AG04450 (cell line): ENCODE results near the gene KIF17. TPM values are rescaled to one million over a fixed set of nuclear protein-coding genes. Genes with fewer than 3 reads are reported as not detected.

Experiments
- CTCF ChIA-PET: fragments of 300-600, 350-600 bp; formaldehyde crosslinking; extraction: SDS; loops from one replicate; lab custom pipeline; 2022; ENCODE audit warnings: antibody characterized with exemption, inconsistent platforms; lab: Charles Lee
- POLR2A ChIA-PET: fragments of 350-600 bp; formaldehyde crosslinking; extraction: SDS; loops from one replicate; lab custom pipeline; 2021; ENCODE audit warnings: antibody characterized with exemption, inconsistent platforms; lab: Yijun Ruan, JAX
- DNase-seq: peaks from one replicate; pipeline ENCODE4 v3.0.0-alpha.2; 2011; ENCODE audit warnings: low read depth, low spot score
- H3K27ac ChIP-seq: one replicate; pipeline ENCODE4 v1.5.1; 2012; ENCODE audit warnings: low read depth, low read length, control low read depth
- H3K27me3 ChIP-seq: one replicate; pipeline ENCODE4 v1.6.0; 2012; ENCODE audit warnings: low read length; ENCODE audit not compliant: control insufficient read depth, insufficient read depth
- H3K4me3 ChIP-seq: 2 replicates; pipeline ENCODE4 v1.5.1; 2011; ENCODE audit warnings: mild to moderate bottlenecking, low read depth, low read length, control low read depth
- H3K9me3 ChIP-seq: 2 replicates; pipeline ENCODE4 v1.5.1; 2012; ENCODE audit warnings: low read length; ENCODE audit not compliant: control insufficient read depth, insufficient read depth
- CTCF ChIP-seq: IDR thresholded peaks from 2 replicates; pipeline ENCODE4 v1.5.1; 2011; ENCODE audit warnings: low read depth, low read length, control low read depth, inconsistent platforms
- polyA plus RNA-seq: library from polyadenylated mRNA; depleted of rRNA; stranded (reverse); fragments of >200 nt; gene quantifications from 2 replicates; pipeline ENCODE4 v1.2.3, GENCODE V29; 2011

The KIF17 gene
- polyA plus RNA-seq, 1 experiment = 2.8 TPM

GRCh38 chr1:20634065-20634593, 83.7 kb downstream of the KIF17 start:
- TF ChIP-seq CTCF = no peak
- CTCF ChIA-PET = interaction anchor here (0.5 to 8.4 kb wide), 19 partner anchors 11 to 1855 kb away, joined by 3 to 116 read pairs (median 3); no protein-coding TSS in a partner anchor
- Histone ChIP-seq H3K9me3 (no peaks in the 10 kb centered on the region), H3K27me3 (no peaks in the 10 kb centered on the region), H3K27ac (peak overlapping the region; percentile 11), H3K4me3 (peak overlapping the region; percentile 79)
- POLR2A ChIA-PET = interaction anchor here (0.5 to 1.0 kb wide), 8 partner anchors 16 to 574 kb away, joined by 3 to 6 read pairs (median 4); partner anchors contain the start of gene DDOST
- no peak for DNase-seq

- CTCF ChIA-PET = interaction anchor here (0.5 to 8.4 kb wide), 44 partner anchors 9 to 1854 kb away, joined by 3 to 116 read pairs (median 4); partner anchors contain the start of genes CDA, DDOST and FAM43B
- Histone ChIP-seq H3K27me3 (no peaks in the 10 kb centered on the region), H3K27ac (peak within 1 kb of the TSS; percentile 11), H3K9me3 (no peaks in the 10 kb centered on the region), H3K4me3 (peak within 1 kb of the TSS; percentile 79)
- peak; percentile 91 for TF ChIP-seq CTCF
- POLR2A ChIA-PET = interaction anchor here (0.6 to 1.0 kb wide), 6 partner anchors 16 to 575 kb away, joined by 3 to 6 read pairs (median 4); partner anchors contain the start of gene DDOST
- DNase-seq = no peak
Measured at GRCh38 chr1:20633190-20634064, 84.4 kb downstream of the KIF17 start, which contains the start of gene PINK1. TSS of gene PINK1 (plus strand) at chr1:20633458. CDS start at chr1:20633549, 91 bp downstream.

GRCh38 chr1:20632386-20632785, 85.4 kb downstream of the KIF17 start:
- Histone ChIP-seq H3K27me3 (no peaks in the 10 kb centered on the region), H3K4me3 (no peak overlapping the region), H3K9me3 (no peaks in the 10 kb centered on the region), H3K27ac (no peak overlapping the region)
- no peak for TF ChIP-seq CTCF
- ChIA-PET CTCF (interaction anchor here (0.6 to 8.4 kb wide), 29 partner anchors 8 to 420 kb away, joined by 3 to 116 read pairs (median 5); partner anchors contain the start of genes CDA, DDOST and FAM43B), POLR2A (no interaction called here)
- no peak for DNase-seq

GRCh38 chr1:20630729-20631128, 87.1 kb downstream of the KIF17 start:
- Histone ChIP-seq H3K27me3 (no peaks in the 10 kb centered on the region), H3K27ac (no peak overlapping the region), H3K9me3 (no peaks in the 10 kb centered on the region), H3K4me3 (no peak overlapping the region)
- CTCF ChIA-PET = interaction anchor here (0.6 to 8.4 kb wide), 7 partner anchors 8 to 802 kb away, joined by 3 to 116 read pairs (median 4); no protein-coding TSS in a partner anchor
- POLR2A ChIA-PET = no interaction called here
- DNase-seq = no peak
- TF ChIP-seq CTCF = no peak
